IMR-90 (cell line): ENCODE results near the gene DCUN1D3. TPM values are rescaled to one million over a fixed set of nuclear protein-coding genes. Genes with fewer than 3 reads are reported as not detected.

ENCODE experiments used
- ATAC-seq: fragments of 200-7000 bp; cut with Tn5 transposase; 2 replicates; pipeline ENCODE4 v1.9.1; 2020; ENCODE audit warnings: low read depth, mild to moderate bottlenecking, moderate library complexity
- BruUV-seq: library from RNA; stranded (reverse); fragments of 400-500 nt; replicated peaks from 2 replicates; lab custom pipeline; 2021; lab: Mats Ljungman, UMichigan
- CTCF ChIA-PET: fragments of 300-600 bp; formaldehyde crosslinking; extraction: SDS; loops from one replicate; lab custom pipeline; 2021; ENCODE audit warnings: antibody characterized with exemption; lab: Yijun Ruan, JAX
- POLR2A ChIA-PET: fragments of 300-600 bp; sonication (Branson Sonifier 250); formaldehyde crosslinking; loops from one replicate; lab custom pipeline; 2022; ENCODE audit warnings: antibody characterized with exemption; ENCODE audit not compliant: unreplicated experiment; lab: Charles Lee
- DNase-seq: peaks from one replicate; pipeline ENCODE4 v3.0.0; 2013
- H2AFZ ChIP-seq: replicated peaks from 2 replicates; pipeline ENCODE3; 2013; ENCODE audit warnings: low read length, mild to moderate bottlenecking; ENCODE audit not compliant: poor library complexity
- H2AK5ac ChIP-seq: 2 replicates; pipeline ENCODE4 v1.6.1; 2013; ENCODE audit warnings: low read depth, low read length, inconsistent platforms
- H2AK9ac ChIP-seq: replicated peaks from 2 replicates; pipeline ENCODE3; 2013; ENCODE audit warnings: mild to moderate bottlenecking, low read depth, low read length, moderate library complexity; ENCODE audit not compliant: poor library complexity
- H2BK120ac ChIP-seq: 2 replicates; pipeline ENCODE4 v1.6.1; 2013; ENCODE audit warnings: low read depth, low read length, inconsistent platforms
- H2BK15ac ChIP-seq: 3 replicates; pipeline ENCODE4 v1.6.1; 2013; ENCODE audit warnings: low read depth, low read length, inconsistent platforms
- H2BK20ac ChIP-seq: 2 replicates; pipeline ENCODE4 v1.6.1; 2013; ENCODE audit warnings: low read depth, mild to moderate bottlenecking, inconsistent platforms, low read length, moderate library complexity
- H2BK5ac ChIP-seq: 2 replicates; pipeline ENCODE4 v1.6.1; 2013; ENCODE audit warnings: mild to moderate bottlenecking, low read depth, low read length, inconsistent platforms; ENCODE audit not compliant: poor library complexity, severe bottlenecking
- H3K14ac ChIP-seq: replicated peaks from 2 replicates; pipeline ENCODE4 v1.6.1; 2013; ENCODE audit warnings: low read depth, low read length, inconsistent platforms
- H3K18ac ChIP-seq: 2 replicates; pipeline ENCODE4 v1.6.1; 2013; ENCODE audit warnings: low read depth, low read length, control low read depth
- H3K23ac ChIP-seq: 2 replicates; pipeline ENCODE4 v1.6.1; 2013; ENCODE audit warnings: low read depth, low read length, inconsistent platforms
- H3K27ac ChIP-seq: 2 replicates; pipeline ENCODE4 v1.5.1; 2013; ENCODE audit warnings: mild to moderate bottlenecking, control low read depth, low read length; ENCODE audit not compliant: insufficient read depth
- H3K27me3 ChIP-seq: 2 replicates; pipeline ENCODE4 v1.6.1; 2013; ENCODE audit warnings: low read length; ENCODE audit not compliant: control insufficient read depth, insufficient read depth
- H3K36me3 ChIP-seq: 2 replicates; pipeline ENCODE4 v1.6.1; 2013; ENCODE audit warnings: low read length, mixed read lengths; ENCODE audit not compliant: control insufficient read depth, insufficient read depth
- H3K4ac ChIP-seq: 2 replicates; pipeline ENCODE4 v1.6.1; 2013; ENCODE audit warnings: low read depth, low read length, inconsistent platforms
- H3K4me1 ChIP-seq: 2 replicates; pipeline ENCODE4 v1.6.1; 2013; ENCODE audit warnings: low read length, mixed read lengths; ENCODE audit not compliant: control insufficient read depth, insufficient read depth
- H3K4me2 ChIP-seq: 2 replicates; pipeline ENCODE4 v1.6.1; 2013; ENCODE audit warnings: low read depth, mild to moderate bottlenecking, control low read depth, low read length, moderate library complexity
- H3K4me3 ChIP-seq: 2 replicates; pipeline ENCODE4 v1.5.1; 2013; ENCODE audit warnings: low read depth, mild to moderate bottlenecking, control low read depth, low read length, moderate library complexity; ENCODE audit not compliant: insufficient read depth
- H3K56ac ChIP-seq: 2 replicates; pipeline ENCODE4 v1.6.1; 2013; ENCODE audit warnings: low read length, inconsistent platforms; ENCODE audit not compliant: insufficient read depth; ENCODE audit errors: extremely low read depth
- H3K79me1 ChIP-seq, 2 experiments: 2 replicates each; pipeline ENCODE4 v1.6.1; 2013; ENCODE audit warnings: low read length in 2 of 2, inconsistent platforms in 1 of 2, low read depth in 1 of 2
- H3K9ac ChIP-seq: 2 replicates; pipeline ENCODE4 v1.6.1; 2013; ENCODE audit warnings: low read depth, low read length, control low read depth
- H3K9me1 ChIP-seq: 2 replicates; pipeline ENCODE4 v1.6.1; 2013; ENCODE audit warnings: low read length, inconsistent platforms; ENCODE audit not compliant: insufficient read depth
- H3K9me3 ChIP-seq: 2 replicates; pipeline ENCODE4 v1.6.1; 2013; ENCODE audit warnings: low read length; ENCODE audit not compliant: control insufficient read depth, insufficient read depth
- H4K20me1 ChIP-seq: 2 replicates; pipeline ENCODE4 v1.6.1; 2013; ENCODE audit warnings: low read length, inconsistent platforms; ENCODE audit not compliant: insufficient read depth
- H4K5ac ChIP-seq: 2 replicates; pipeline ENCODE4 v1.6.1; 2013; ENCODE audit warnings: mild to moderate bottlenecking, low read depth, low read length, control low read depth
- H4K8ac ChIP-seq, 2 experiments: 2 replicates each; pipeline ENCODE4 v1.6.1; 2013; ENCODE audit warnings: low read depth in 2 of 2, low read length in 2 of 2, control low read depth in 1 of 2, inconsistent platforms in 1 of 2
- H4K91ac ChIP-seq: 2 replicates; pipeline ENCODE4 v1.6.1; 2013; ENCODE audit warnings: low read depth, low read length, inconsistent platforms; ENCODE audit not compliant: insufficient read depth
- BHLHE40 ChIP-seq: fragments of 150-350 bp; IDR thresholded peaks from 2 replicates; pipeline ENCODE4 v1.6.1; 2016; ENCODE audit warnings: mild to moderate bottlenecking, low read depth, low read length
- CEBPB ChIP-seq: IDR thresholded peaks from 2 replicates; pipeline ENCODE4 v1.6.1; 2012; ENCODE audit warnings: low read depth, low read length, improper control_type of control experiment
- CHD1 ChIP-seq: IDR thresholded peaks from 2 replicates; pipeline ENCODE4 v1.6.1; 2012; ENCODE audit warnings: low read depth, low read length, improper control_type of control experiment
- CTCF ChIP-seq: conservative IDR thresholded peaks from 2 replicates; pipeline ENCODE4 v1.5.1; 2012; ENCODE audit warnings: mild to moderate bottlenecking, low read depth, low read length, improper control_type of control experiment
- FOS ChIP-seq: fragments of 150-350 bp; IDR thresholded peaks from 2 replicates; pipeline ENCODE4 v1.6.1; 2016; ENCODE audit warnings: low read depth, low read length
- MAFK ChIP-seq: IDR thresholded peaks from 2 replicates; pipeline ENCODE4 v1.6.1; 2012; ENCODE audit warnings: low read depth, low read length, improper control_type of control experiment
- MAZ ChIP-seq: IDR thresholded peaks from 2 replicates; pipeline ENCODE4 v1.6.1; 2012; ENCODE audit warnings: low read depth, mild to moderate bottlenecking, low read length, improper control_type of control experiment, moderate library complexity, borderline replicate concordance
- MXI1 ChIP-seq: IDR thresholded peaks from 2 replicates; pipeline ENCODE4 v1.6.1; 2012; ENCODE audit warnings: low read depth, mild to moderate bottlenecking, low read length, moderate library complexity, borderline replicate concordance
- NFE2L2 ChIP-seq: fragments of 150-350 bp; IDR thresholded peaks from 2 replicates; pipeline ENCODE4 v1.6.1; 2016; ENCODE audit warnings: low read depth, mild to moderate bottlenecking, low read length
- POLR2A ChIP-seq: IDR thresholded peaks from 2 replicates; pipeline ENCODE4 v1.6.1; 2012; ENCODE audit warnings: mild to moderate bottlenecking, low read depth, low read length
- RCOR1 ChIP-seq: IDR thresholded peaks from 2 replicates; pipeline ENCODE4 v1.6.1; 2012; ENCODE audit warnings: mild to moderate bottlenecking, low read length, improper control_type of control experiment; ENCODE audit not compliant: insufficient replicate concordance
- RFX5 ChIP-seq: IDR thresholded peaks from 2 replicates; pipeline ENCODE4 v1.8.0; 2012; ENCODE audit warnings: low read depth, mild to moderate bottlenecking, low read length, moderate library complexity
- SMC3 ChIP-seq: fragments of 150-350 bp; IDR thresholded peaks from 2 replicates; pipeline ENCODE4 v1.6.1; 2016; ENCODE audit warnings: low read depth, mild to moderate bottlenecking, antibody characterized with exemption, low read length, moderate library complexity
- USF2 ChIP-seq: fragments of 150-350 bp; IDR thresholded peaks from 2 replicates; pipeline ENCODE4 v1.6.1; 2017; ENCODE audit warnings: mild to moderate bottlenecking, antibody characterized with exemption, low read length, low read depth
- WGBS, 2 experiments: methylation state at CpG; one replicate each; pipeline versions ENCODE4 v1.1.5 to v1.1.7; 2013; ENCODE audit warnings: missing lambda C conversion rate in 2 of 2; ENCODE audit not compliant: insufficient read length in 1 of 2; ENCODE audit errors: extremely low coverage in 2 of 2; 5-methylcytosine and 5-hydroxymethylcytosine counted together
- dilution Hi-C: fragments of 300-500 bp; cut with HindIII; formaldehyde crosslinking; loops from one replicate; pipeline ENCODE4 v1.14.3; 2018; ENCODE audit warnings: low sequenced_read_pairs; ENCODE audit not compliant: unreplicated experiment
- in situ Hi-C: fragments of 300-500 bp; cut with MboI; formaldehyde crosslinking; loops from 3 replicates; pipeline ENCODE4 v1.14.3; 2019; ENCODE audit warnings: low sequenced_read_pairs, inconsistent platforms, mixed read lengths
- intact Hi-C: fragments of 100-400 bp; cut with micrococcal nuclease; formaldehyde crosslinking; loops from 2 replicates; pipeline ENCODE4 v1.10.0; 2022
- polyA plus RNA-seq, 3 experiments: library from polyadenylated mRNA; depleted of rRNA; stranded (reverse); fragments of >200 nt; gene quantifications; 2 replicates each; pipeline ENCODE4 v1.2.3, GENCODE V29; 2012; ENCODE audit warnings: low replicate concordance in 1 of 3
- total RNA-seq: library from RNA; depleted of rRNA; stranded (reverse); fragments of >200 nt; gene quantifications from 2 replicates; pipeline ENCODE4 v1.2.3, GENCODE V29; 2012

DCUN1D3 gene
- total and polyA plus RNA-seq, 2 of the 4 experiments (the other 2 are of a cell fraction), result 8.1 to 42.3 TPM

GRCh38 chr16:20931066-20931600, 31.0 kb upstream of the DCUN1D3 start:
- Histone ChIP-seq H3K27me3 (no peaks in the 10 kb centered on the region), H3K23ac (no peak overlapping the region), H3K9me3 (no peaks in the 10 kb centered on the region), H3K9ac (no peak overlapping the region), H3K14ac (no peak overlapping the region), H2BK120ac (no peak overlapping the region), H3K4ac (no peak overlapping the region), H3K18ac (no peak overlapping the region), H3K27ac (no peak overlapping the region), H4K20me1 (no peaks in the 10 kb centered on the region), H3K9me1 (no peaks in the 10 kb centered on the region), H3K56ac (no peak overlapping the region), H4K5ac (no peak overlapping the region), H2AK9ac (no peak overlapping the region), H2AFZ (no peak overlapping the region), H2AK5ac (no peak overlapping the region), H3K36me3 (no peaks in the 10 kb centered on the region), H3K4me3 (no peak overlapping the region), H2BK20ac (no peak overlapping the region), H2BK15ac (no peak overlapping the region), H3K4me1 (no peaks in the 10 kb centered on the region; the same call in 1 of the 2 replicates), H4K91ac (no peak overlapping the region), H4K8ac (no peak overlapping the region), H2BK5ac (no peak overlapping the region), H3K79me1 (no peaks in the 10 kb centered on the region), H3K4me2 (no peak overlapping the region)
- ATAC-seq (no peak), DNase-seq (no peak)
- WGBS, 2 experiments, result no CpG with 5 or more reads among the region's 5 CpGs
- in situ Hi-C loops (no loop called here), dilution Hi-C loops (no loop called here), intact Hi-C loops (no loop called here)
- no TSS peak for BruUV-seq
- ChIA-PET CTCF (no interaction called here), POLR2A (no interaction called here)
- no peak for TF ChIP-seq MAZ
- TF ChIP-seq FOS, result no peak
- no peak for TF ChIP-seq MAFK
- TF ChIP-seq SMC3, result no peak
- TF ChIP-seq POLR2A, result no peak
- TF ChIP-seq NFE2L2, result no peak
- no peak for TF ChIP-seq RCOR1
- no peak for TF ChIP-seq BHLHE40
- no peak for TF ChIP-seq USF2
- no peak for TF ChIP-seq MXI1
- no peak for TF ChIP-seq CEBPB
- no peak for TF ChIP-seq RFX5
- no peak for TF ChIP-seq CHD1
- TF ChIP-seq CTCF, result no peak
